ENCODE results near the gene C1D. TPM values are rescaled to one million over a fixed set of nuclear protein-coding genes. Genes with fewer than 3 reads are reported as not detected.

The C1D gene
- total RNA-seq, 2 experiments from 2014 or later: 19.1 to 36.3 TPM

GRCh38 chr2:68040078-68040477, 22.7 kb downstream of the C1D start:
- Histone ChIP-seq H3K79me2 (ENCODE audit: insufficient read depth, low read depth, low read length) (no peaks in the 10 kb centered on the region), H3K4me3 (ENCODE audit: low read depth, low read length, poor library complexity, severe bottlenecking) (no peak overlapping the region), H4K20me1 (ENCODE audit: insufficient read depth, low read length) (no peaks in the 10 kb centered on the region), H2AFZ (ENCODE audit: low read length) (no peak overlapping the region), H3K9me3 (ENCODE audit: low read length) (no peaks in the 10 kb centered on the region), H3K27ac (ENCODE audit: low read depth, low read length, poor library complexity, severe bottlenecking) (no peak overlapping the region), H3K4me2 (ENCODE audit: low read length) (no peak overlapping the region), H3K9me2 (ENCODE audit: insufficient read depth, low read length) (no peaks in the 10 kb centered on the region), H3K36me3 (ENCODE audit: insufficient read depth, low read length) (peaks cover 22% of the 10 kb centered on the region; the same call in 1 of the 2 replicates), H3K4me1 (ENCODE audit: insufficient read depth, low read length, poor library complexity, severe bottlenecking) (no peaks in the 10 kb centered on the region)
- no TSS peak for BruUV-seq (replicated peaks)
- TF ChIP-seq CTCF (conservative IDR thresholded peaks at IDR 0.05; ENCODE audit: low read length) (no peak), EZH2phosphoT487 (IDR thresholded peaks at IDR 0.05; ENCODE audit: borderline replicate concordance, low read depth, low read length) (no peak)
- intact Hi-C loops (cut with micrococcal nuclease; ENCODE audit: unreplicated experiment): no loop called here
- ChIA-PET CTCF (ENCODE audit: unreplicated experiment) (no interaction called here), POLR2A (interaction anchor here (1.4 kb wide), 1 partner anchor 46 kb away, joined by 3 read pairs; no protein-coding TSS in a partner anchor)
- no peak for DNase-seq (ENCODE audit: low spot score)

GRCh38 chr2:68039317-68039716, 23.5 kb downstream of the C1D start:
- intact Hi-C loops (cut with micrococcal nuclease; ENCODE audit: unreplicated experiment): loop anchor here (10.0 kb wide), 1 partner anchor 1605 kb away; the partner anchor contains the start of gene MEIS1
- CTCF ChIA-PET (ENCODE audit: unreplicated experiment): no interaction called here
- no peaks in the 10 kb centered on the region for H3K9me2 ChIP-seq (ENCODE audit: insufficient read depth, low read length)
- no peaks in the 10 kb centered on the region for H3K9me3 ChIP-seq (ENCODE audit: low read length)
- peaks cover 19% of the 10 kb centered on the region; the same call in 1 of the 2 replicates for H3K36me3 ChIP-seq (ENCODE audit: insufficient read depth, low read length)
- no TSS peak for BruUV-seq (replicated peaks)
- H3K79me2 ChIP-seq (ENCODE audit: insufficient read depth, low read depth, low read length): no peaks in the 10 kb centered on the region
- TF ChIP-seq CTCF (conservative IDR thresholded peaks at IDR 0.05; ENCODE audit: low read length) (no peak), EZH2phosphoT487 (IDR thresholded peaks at IDR 0.05; ENCODE audit: borderline replicate concordance, low read depth, low read length) (no peak)
- H3K27ac ChIP-seq (ENCODE audit: low read depth, low read length, poor library complexity, severe bottlenecking): no peak overlapping the region
- no peak for DNase-seq (ENCODE audit: low spot score)
- H4K20me1 ChIP-seq (ENCODE audit: insufficient read depth, low read length): no peaks in the 10 kb centered on the region
- no peak overlapping the region for H2AFZ ChIP-seq (ENCODE audit: low read length)
- H3K4me2 ChIP-seq (ENCODE audit: low read length): no peak overlapping the region
- H3K4me1 ChIP-seq (ENCODE audit: insufficient read depth, low read length, poor library complexity, severe bottlenecking): no peaks in the 10 kb centered on the region
- H3K4me3 ChIP-seq (ENCODE audit: low read depth, low read length, poor library complexity, severe bottlenecking): no peak overlapping the region
- POLR2A ChIA-PET: interaction anchor here (0.6 to 1.4 kb wide), 5 partner anchors 8 to 76 kb away, joined by 3 read pairs; partner anchors contain the start of gene C1D

- ChIA-PET POLR2A (interaction anchor here (2.3 kb wide), 1 partner anchor 8 kb away, joined by 6 read pairs; no protein-coding TSS in a partner anchor), CTCF (ENCODE audit: unreplicated experiment) (no interaction called here)
- Histone ChIP-seq H3K9me2 (ENCODE audit: insufficient read depth, low read length) (no peaks in the 10 kb centered on the region), H3K4me1 (ENCODE audit: insufficient read depth, low read length, poor library complexity, severe bottlenecking) (no peaks in the 10 kb centered on the region), H2AFZ (ENCODE audit: low read length) (no peak overlapping the region), H3K9me3 (ENCODE audit: low read length) (no peaks in the 10 kb centered on the region), H3K79me2 (ENCODE audit: insufficient read depth, low read depth, low read length) (no peaks in the 10 kb centered on the region), H3K27ac (ENCODE audit: low read depth, low read length, poor library complexity, severe bottlenecking) (no peak overlapping the region), H3K4me2 (ENCODE audit: low read length) (no peak overlapping the region), H4K20me1 (ENCODE audit: insufficient read depth, low read length) (no peaks in the 10 kb centered on the region), H3K4me3 (ENCODE audit: low read depth, low read length, poor library complexity, severe bottlenecking) (no peak overlapping the region), H3K36me3 (ENCODE audit: insufficient read depth, low read length) (no peaks in the 10 kb centered on the region)
- intact Hi-C loops (cut with micrococcal nuclease; ENCODE audit: unreplicated experiment): loop anchor here (5.0 to 10.0 kb wide), 2 partner anchors 260 to 1598 kb away; partner anchors contain the start of gene MEIS1
- no peak for TF ChIP-seq EZH2phosphoT487 (IDR thresholded peaks at IDR 0.05; ENCODE audit: borderline replicate concordance, low read depth, low read length)
- no peak for TF ChIP-seq CTCF (conservative IDR thresholded peaks at IDR 0.05; ENCODE audit: low read length)
- BruUV-seq (replicated peaks): no TSS peak
- no peak for DNase-seq (ENCODE audit: low spot score)
These were observed 30.1 kb downstream of the C1D start for GRCh38 chr2:68032702-68033101.

All from OCI-LY7 (cell line).